Stimulated activated CD4-positive, alpha-beta T cell treated with anti-CD3 and anti-CD28 coated beads, TNF-alpha, amount 100 ng/mL, for 48 hours (primary cell): Measurements from ENCODE around the gene PRKACA.
"Not testable (repeated sequence)": the region's sequence is repeated elsewhere in the genome, so short reads cannot be mapped to it uniquely, and the experiment has no call there.

Experiments
- DNase-seq, 3 donors: peaks; one replicate each; pipeline ENCODE4 v3.0.0-alpha.2; 2020; ENCODE audit warnings: low read depth in 3 of 3

Gene PRKACA

DNA sequence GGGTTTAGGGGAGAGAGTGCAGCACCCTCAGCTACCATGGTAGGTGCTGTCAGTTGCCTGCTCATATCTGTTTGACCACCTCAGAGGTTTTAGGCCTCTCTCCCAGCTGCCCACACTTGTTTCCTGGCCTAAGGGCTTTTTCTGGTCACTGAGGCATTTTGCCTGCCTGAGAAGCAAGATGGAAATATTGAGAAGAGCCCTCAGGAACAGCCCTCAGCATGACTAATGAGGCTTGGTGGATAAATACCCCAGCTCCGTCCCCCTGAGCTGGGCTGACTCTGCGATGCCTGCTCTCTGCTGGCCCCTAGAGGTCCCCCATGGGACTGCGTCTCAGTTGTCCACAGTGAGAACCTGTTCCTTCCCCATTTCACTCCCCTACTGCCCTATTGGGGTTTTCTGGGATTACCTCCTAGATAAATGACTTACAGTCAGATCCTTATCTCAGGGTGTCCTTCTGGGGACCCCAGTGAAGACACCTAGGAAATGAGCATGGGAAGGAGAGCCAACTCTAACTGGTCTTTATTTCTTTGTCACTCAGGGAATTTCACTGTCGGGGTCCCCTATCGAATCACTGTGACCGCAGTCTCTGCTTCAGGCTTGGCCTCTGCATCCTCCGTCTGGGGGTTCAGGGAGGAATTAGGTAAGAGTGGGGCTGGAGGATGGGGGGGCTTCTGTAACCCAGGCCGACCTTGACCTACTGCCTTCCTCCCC, 69.0 kb downstream of the PRKACA start:
- peak; percentile 58 to 70 (median 63) for DNase-seq

GRCh38 chr19:14047866-14048265, 69.7 kb downstream of the PRKACA start:
- DNase-seq = not testable (repeated sequence)

- DNase-seq = not testable (repeated sequence)
These were observed 74.6 kb downstream of the PRKACA start for GRCh38 chr19:14042659-14043608.
